Measurements from ENCODE around the gene PYROXD2. TPM values are rescaled to one million over a fixed set of nuclear protein-coding genes. Genes with fewer than 3 reads are reported as not detected.

Gene PYROXD2
- total and polyA plus RNA-seq, 2 of the 13 experiments (the other 11 are each of a cell fraction or from before 2014, with no cell fraction given) = 2.0 to 6.2 TPM

GRCh38 chr10:98367604-98368451, 47.2 kb downstream of the PYROXD2 start (continued):
- TF ChIP-seq, protein P1, sequence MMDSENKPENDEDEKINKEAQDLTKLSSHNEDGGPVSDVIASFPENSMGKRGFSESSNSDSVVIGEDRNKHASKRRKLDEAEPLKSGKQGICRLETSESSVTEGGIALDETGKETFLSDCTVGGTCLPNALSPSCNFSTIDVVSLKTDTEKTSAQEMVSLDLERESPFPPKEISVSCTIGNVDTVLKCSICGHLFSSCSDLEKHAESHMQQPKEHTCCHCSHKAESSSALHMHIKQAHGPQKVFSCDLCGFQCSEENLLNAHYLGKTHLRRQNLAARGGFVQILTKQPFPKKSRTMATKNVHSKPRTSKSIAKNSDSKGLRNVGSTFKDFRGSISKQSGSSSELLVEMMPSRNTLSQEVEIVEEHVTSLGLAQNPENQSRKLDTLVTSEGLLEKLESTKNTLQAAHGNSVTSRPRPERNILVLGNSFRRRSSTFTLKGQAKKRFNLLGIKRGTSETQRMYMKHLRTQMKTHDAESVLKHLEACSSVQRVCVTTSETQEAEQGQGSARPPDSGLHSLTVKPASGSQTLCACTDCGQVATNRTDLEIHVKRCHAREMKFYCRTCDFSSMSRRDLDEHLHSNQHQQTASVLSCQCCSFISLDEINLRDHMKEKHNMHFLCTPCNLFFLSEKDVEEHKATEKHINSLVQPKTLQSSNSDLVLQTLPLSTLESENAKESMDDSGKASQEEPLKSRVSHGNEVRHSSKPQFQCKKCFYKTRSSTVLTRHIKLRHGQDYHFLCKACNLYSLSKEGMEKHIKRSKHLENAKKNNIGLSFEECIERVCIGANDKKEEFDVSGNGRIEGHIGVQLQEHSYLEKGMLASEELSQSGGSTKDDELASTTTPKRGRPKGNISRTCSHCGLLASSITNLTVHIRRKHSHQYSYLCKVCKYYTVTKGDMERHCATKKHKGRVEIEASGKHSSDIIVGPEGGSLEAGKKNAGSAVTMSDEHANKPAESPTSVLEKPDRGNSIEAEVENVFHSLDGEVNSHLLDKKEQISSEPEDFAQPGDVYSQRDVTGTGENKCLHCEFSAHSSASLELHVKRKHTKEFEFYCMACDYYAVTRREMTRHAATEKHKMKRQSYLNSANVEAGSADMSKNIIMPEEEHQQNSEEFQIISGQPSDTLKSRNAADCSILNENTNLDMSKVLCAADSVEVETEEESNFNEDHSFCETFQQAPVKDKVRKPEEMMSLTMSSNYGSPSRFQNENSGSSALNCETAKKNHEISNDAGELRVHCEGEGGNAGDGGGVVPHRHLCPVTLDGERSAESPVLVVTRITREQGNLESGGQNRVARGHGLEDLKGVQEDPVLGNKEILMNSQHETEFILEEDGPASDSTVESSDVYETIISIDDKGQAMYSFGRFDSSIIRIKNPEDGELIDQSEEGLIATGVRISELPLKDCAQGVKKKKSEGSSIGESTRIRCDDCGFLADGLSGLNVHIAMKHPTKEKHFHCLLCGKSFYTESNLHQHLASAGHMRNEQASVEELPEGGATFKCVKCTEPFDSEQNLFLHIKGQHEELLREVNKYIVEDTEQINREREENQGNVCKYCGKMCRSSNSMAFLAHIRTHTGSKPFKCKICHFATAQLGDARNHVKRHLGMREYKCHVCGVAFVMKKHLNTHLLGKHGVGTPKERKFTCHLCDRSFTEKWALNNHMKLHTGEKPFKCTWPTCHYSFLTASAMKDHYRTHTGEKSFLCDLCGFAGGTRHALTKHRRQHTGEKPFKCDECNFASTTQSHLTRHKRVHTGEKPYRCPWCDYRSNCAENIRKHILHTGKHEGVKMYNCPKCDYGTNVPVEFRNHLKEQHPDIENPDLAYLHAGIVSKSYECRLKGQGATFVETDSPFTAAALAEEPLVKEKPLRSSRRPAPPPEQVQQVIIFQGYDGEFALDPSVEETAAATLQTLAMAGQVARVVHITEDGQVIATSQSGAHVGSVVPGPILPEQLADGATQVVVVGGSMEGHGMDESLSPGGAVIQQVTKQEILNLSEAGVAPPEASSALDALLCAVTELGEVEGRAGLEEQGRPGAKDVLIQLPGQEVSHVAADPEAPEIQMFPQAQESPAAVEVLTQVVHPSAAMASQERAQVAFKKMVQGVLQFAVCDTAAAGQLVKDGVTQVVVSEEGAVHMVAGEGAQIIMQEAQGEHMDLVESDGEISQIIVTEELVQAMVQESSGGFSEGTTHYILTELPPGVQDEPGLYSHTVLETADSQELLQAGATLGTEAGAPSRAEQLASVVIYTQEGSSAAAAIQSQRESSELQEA (CRISPR knock-in tag; IDR thresholded peaks at IDR 0.05; ENCODE audit: not compliant biosample characterization) = no peak
- no peak for TF ChIP-seq FLYWCH1 (CRISPR knock-in tag; IDR thresholded peaks at IDR 0.05)
- no peak for TF ChIP-seq TP53 (CRISPR knock-in tag; conservative IDR thresholded peaks at IDR 0.05)
- TF ChIP-seq MZF1 (CRISPR knock-in tag; IDR thresholded peaks at IDR 0.05; ENCODE audit: borderline replicate concordance) = no peak
